H1 (cell line): ENCODE measurements around the gene ACSM2B. TPM values are rescaled to one million over a fixed set of nuclear protein-coding genes. Genes with fewer than 3 reads are reported as not detected.
"Not testable (repeated sequence)": the region's sequence is repeated elsewhere in the genome, so short reads cannot be mapped to it uniquely, and the experiment has no call there.

Experiments used
- CTCF ChIA-PET: fragments of 300-600 bp; sonication (Branson Sonifier 250); formaldehyde crosslinking; loops from one replicate; lab custom pipeline; 2021; ENCODE audit not compliant: partially characterized antibody; lab: Charles Lee
- POLR2A ChIA-PET: fragments of 300-600 bp; sonication (Branson Sonifier 250); formaldehyde crosslinking; loops from one replicate; lab custom pipeline; 2021; ENCODE audit warnings: inconsistent platforms; ENCODE audit not compliant: partially characterized antibody; lab: Charles Lee
- DNase-seq, 2 experiments: peaks; one replicate each; pipeline versions ENCODE4 v3.0.0 to v3.0.0-alpha.2; 2010 to 2022; ENCODE audit warnings: low spot score in 2 of 2, low read depth in 1 of 2, mixed read lengths in 1 of 2
- FAIRE-seq: peaks from 2 replicates; lab custom pipeline; 2011; peaks lifted over from hg19 to GRCh38; lab: Jason Lieb, UNC
- H2AFZ ChIP-seq: 2 replicates; pipeline ENCODE4 v1.8.1; 2012; ENCODE audit warnings: low read length, inconsistent platforms
- H2AK5ac ChIP-seq: 2 replicates; pipeline ENCODE4 v1.6.1; 2013; ENCODE audit warnings: low read depth, low read length
- H2BK120ac ChIP-seq: replicated peaks from 2 replicates; pipeline ENCODE3; 2013; ENCODE audit warnings: low read depth, low read length, inconsistent platforms
- H2BK12ac ChIP-seq: 2 replicates; pipeline ENCODE4 v1.6.1; 2013; ENCODE audit warnings: low read depth, low read length
- H2BK15ac ChIP-seq: 2 replicates; pipeline ENCODE4 v1.6.1; 2013; ENCODE audit warnings: low read length
- H2BK20ac ChIP-seq: 2 replicates; pipeline ENCODE4 v1.6.1; 2013; ENCODE audit warnings: low read length
- H2BK5ac ChIP-seq: 2 replicates; pipeline ENCODE4 v1.6.1; 2013; ENCODE audit warnings: low read depth, low read length
- H3K14ac ChIP-seq: 2 replicates; pipeline ENCODE4 v1.6.1; 2013; ENCODE audit warnings: inconsistent platforms; ENCODE audit not compliant: insufficient read length
- H3K18ac ChIP-seq: 2 replicates; pipeline ENCODE4 v1.6.1; 2013; ENCODE audit warnings: low read length; ENCODE audit errors: extremely low read depth
- H3K23ac ChIP-seq: 2 replicates; pipeline ENCODE4 v1.6.1; 2013; ENCODE audit warnings: inconsistent platforms; ENCODE audit not compliant: insufficient read length
- H3K23me2 ChIP-seq: 2 replicates; pipeline ENCODE4 v1.6.1; 2013; ENCODE audit warnings: low read depth, low read length
- H3K27ac ChIP-seq: 2 replicates; pipeline ENCODE4 v1.6.1; 2011; ENCODE audit warnings: low read depth, low read length, inconsistent platforms
- H3K27me3 ChIP-seq, 4 experiments: replicated peaks in 1 of 4; 1 replicate in 1 of 4; 2 replicates in 3 of 4; pipeline versions ENCODE4 v1.6.1 to v1.8.1; 2011 to 2013; ENCODE audit warnings: low read length in 3 of 4, mild to moderate bottlenecking in 3 of 4, inconsistent platforms in 2 of 4, mixed read lengths in 2 of 4, moderate library complexity in 1 of 4; ENCODE audit not compliant: control insufficient read depth in 3 of 4, insufficient read depth in 3 of 4; ENCODE audit errors: extremely low read depth in 1 of 4
- H3K36me3 ChIP-seq, 4 experiments: 2 replicates each; pipeline versions ENCODE4 v1.6.1 to v1.8.1; 2011 to 2013; ENCODE audit warnings: mild to moderate bottlenecking in 4 of 4, low read length in 3 of 4, moderate library complexity in 2 of 4, control low read depth in 1 of 4, inconsistent platforms in 1 of 4; ENCODE audit not compliant: insufficient read depth in 4 of 4, control insufficient read depth in 2 of 4
- H3K4ac ChIP-seq: replicated peaks from 2 replicates; pipeline ENCODE3; 2013; ENCODE audit warnings: low read length, low read depth, mixed read lengths, inconsistent platforms; ENCODE audit not compliant: insufficient read length
- H3K4me1 ChIP-seq, 4 experiments: replicated peaks in 1 of 4; 1 replicate in 1 of 4; 2 replicates in 3 of 4; pipeline versions ENCODE4 v1.6.1 to v1.8.1; 2011 to 2013; ENCODE audit warnings: low read length in 3 of 4, inconsistent platforms in 2 of 4, mixed read lengths in 1 of 4; ENCODE audit not compliant: insufficient read depth in 4 of 4, control insufficient read depth in 3 of 4
- H3K4me2 ChIP-seq, 2 experiments: 2 replicates each; pipeline versions ENCODE4 v1.6.1 to v1.8.1; 2011 to 2013; ENCODE audit warnings: low read depth in 2 of 2, low read length in 2 of 2, control low read depth in 1 of 2, inconsistent platforms in 1 of 2, mild to moderate bottlenecking in 1 of 2; ENCODE audit not compliant: insufficient read depth in 1 of 2
- H3K4me3 ChIP-seq, 4 experiments: fragments of 200-600, 300-600 bp in 1 of 4; sonication (generic), shearing (Covaris generic), sonication (Bioruptor Twin) in 1 of 4; 2 replicates each; pipeline versions ENCODE4 v1.5.1 to v1.8.1; 2011 to 2016; ENCODE audit warnings: low read length in 4 of 4, low read depth in 3 of 4, control low read depth in 2 of 4, inconsistent platforms in 2 of 4, mild to moderate bottlenecking in 2 of 4, mixed read lengths in 1 of 4, moderate library complexity in 1 of 4; ENCODE audit not compliant: insufficient read depth in 2 of 4; ENCODE audit errors: extremely low read depth in 1 of 4
- H3K56ac ChIP-seq: replicated peaks from 2 replicates; pipeline ENCODE3; 2013; ENCODE audit warnings: low read depth, mild to moderate bottlenecking, mixed read lengths, low read length, inconsistent platforms; ENCODE audit not compliant: insufficient read length
- H3K79me1 ChIP-seq: 2 replicates; pipeline ENCODE4 v1.6.1; 2013; ENCODE audit warnings: low read depth, low read length, control low read depth
- H3K79me2 ChIP-seq, 2 experiments: 2 replicates each; pipeline versions ENCODE4 v1.6.1 to v1.8.1; 2012 to 2013; ENCODE audit warnings: low read length in 2 of 2, mild to moderate bottlenecking in 2 of 2, inconsistent platforms in 1 of 2; ENCODE audit not compliant: insufficient read depth in 2 of 2, control insufficient read depth in 1 of 2
- H3K9ac ChIP-seq, 4 experiments: replicated peaks in 1 of 4; 1 replicate in 1 of 4; 2 replicates in 3 of 4; pipeline versions ENCODE4 v1.6.1 to v1.8.1; 2011 to 2013; ENCODE audit warnings: low read depth in 3 of 4, low read length in 3 of 4, control low read depth in 2 of 4, mild to moderate bottlenecking in 2 of 4, moderate library complexity in 2 of 4, inconsistent platforms in 1 of 4; ENCODE audit errors: extremely low read depth in 1 of 4
- H3K9me3 ChIP-seq, 2 experiments: 2 replicates each; pipeline versions ENCODE4 v1.6.1 to v1.8.1; 2012 to 2013; ENCODE audit warnings: mild to moderate bottlenecking in 2 of 2, moderate library complexity in 2 of 2, control low read depth in 1 of 2, inconsistent platforms in 1 of 2, low read depth in 1 of 2, low read length in 1 of 2, mixed read lengths in 1 of 2; ENCODE audit not compliant: insufficient read depth in 2 of 2
- H4K20me1 ChIP-seq, 2 experiments: replicated peaks in 1 of 2; 2 replicates each; pipeline versions ENCODE3 to v1.8.1; 2011 to 2013; ENCODE audit warnings: inconsistent platforms in 2 of 2, low read length in 2 of 2, mild to moderate bottlenecking in 1 of 2; ENCODE audit not compliant: insufficient read depth in 2 of 2, control insufficient read depth in 1 of 2
- H4K5ac ChIP-seq: 2 replicates; pipeline ENCODE4 v1.6.1; 2013; ENCODE audit warnings: low read length, low read depth, mixed read lengths, inconsistent platforms; ENCODE audit not compliant: insufficient read length
- H4K8ac ChIP-seq: 2 replicates; pipeline ENCODE4 v1.8.0; 2013; ENCODE audit warnings: mild to moderate bottlenecking, moderate library complexity, low read length, inconsistent platforms; ENCODE audit not compliant: insufficient read depth; ENCODE audit errors: extremely low read depth
- H4K91ac ChIP-seq: replicated peaks from 2 replicates; pipeline ENCODE3; 2013; ENCODE audit warnings: low read length, mixed read lengths, inconsistent platforms; ENCODE audit not compliant: insufficient read length
- WGBS, 2 experiments: shearing (Covaris generic) in 1 of 2; methylation state at CpG; one replicate each; pipeline versions ENCODE4 v1.1.6 to v1.1.7; 2013 to 2015; ENCODE audit warnings: low lambda C conversion rate in 2 of 2, mixed read lengths in 2 of 2, inconsistent platforms in 1 of 2, low coverage in 1 of 2, missing lambda C conversion rate in 1 of 2; ENCODE audit not compliant: insufficient replicate concordance in 2 of 2, insufficient coverage in 1 of 2, insufficient read length in 1 of 2; ENCODE audit errors: extremely low coverage in 1 of 2, missing lambda C conversion rate in 1 of 2; 5-methylcytosine and 5-hydroxymethylcytosine counted together
- polyA plus RNA-seq, 7 experiments: library from polyadenylated mRNA; depleted of rRNA in 3 of 7; stranded (reverse) in 5 of 7; unstranded in 2 of 7; fragments of >200 nt in 5 of 7; fragments of 200-250 nt in 2 of 7; gene quantifications; 1 replicate in 5 of 7; 2 replicates in 1 of 7; 4 replicates in 1 of 7; pipeline versions ENCODE4 v1.2.1 to v1.2.3, GENCODE V29; 2011 to 2013; ENCODE audit warnings: missing spikeins in 2 of 7, mixed read lengths in 2 of 7
- total RNA-seq: library from RNA; stranded (reverse); fragmentation: NEBNext Ultra II Directional; extraction: Animal tissue kit (Norgen Biotek cat#: 25700); gene quantifications from 2 replicates; pipeline ENCODE4 v1.2.1, GENCODE V29; 2021

Gene ACSM2B
- total and polyA plus RNA-seq, 2 of the 8 experiments (the other 6 are each of a cell fraction or from before 2014, with no cell fraction given) = not detected

DNA sequence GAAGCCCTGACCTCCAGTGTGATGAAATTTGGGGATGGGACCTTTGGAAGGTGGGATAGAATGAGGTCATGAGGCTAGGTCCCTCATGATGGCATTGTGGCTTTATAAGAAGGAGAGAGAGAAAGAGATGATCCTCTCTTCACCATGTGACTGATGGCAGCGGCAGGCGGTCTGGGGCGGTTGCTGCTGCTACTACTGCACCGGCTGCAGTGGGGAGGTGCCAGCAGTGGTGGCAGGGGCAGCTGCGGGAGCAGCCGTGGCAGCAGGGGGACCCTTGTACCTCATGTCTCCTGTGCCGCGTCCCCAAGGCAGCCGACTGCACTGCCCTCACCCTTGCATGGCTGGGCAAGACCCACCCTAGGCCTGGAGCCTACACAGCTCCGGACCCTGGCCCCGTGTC is 84.7 kb downstream of the ACSM2B start:
- H3K4me1 ChIP-seq, H3K9ac ChIP-seq, H3K4ac ChIP-seq, H3K14ac ChIP-seq, H2BK5ac ChIP-seq, H3K79me1 ChIP-seq, H3K27ac ChIP-seq, H4K91ac ChIP-seq, H3K18ac ChIP-seq, H4K20me1 ChIP-seq, CTCF ChIA-PET, H3K79me2 ChIP-seq, POLR2A ChIA-PET, H2BK120ac ChIP-seq, FAIRE-seq, H2AK5ac ChIP-seq, H4K8ac ChIP-seq, DNase-seq, H2BK12ac ChIP-seq, H3K9me3 ChIP-seq, H3K36me3 ChIP-seq, H3K27me3 ChIP-seq, H3K23me2 ChIP-seq, H2BK15ac ChIP-seq, H3K4me3 ChIP-seq, H3K56ac ChIP-seq, H4K5ac ChIP-seq, H2AFZ ChIP-seq, H2BK20ac ChIP-seq, H3K4me2 ChIP-seq, H3K23ac ChIP-seq: not testable (repeated sequence)
- WGBS, 2 experiments = no CpG with 5 or more reads among the region's 11 CpGs

- H3K9ac ChIP-seq, H4K20me1 ChIP-seq, H3K27ac ChIP-seq, H3K23ac ChIP-seq, H3K4me2 ChIP-seq, H3K18ac ChIP-seq, H3K56ac ChIP-seq, H2BK5ac ChIP-seq, H2AK5ac ChIP-seq, H3K4me3 ChIP-seq, H2BK20ac ChIP-seq, H2BK15ac ChIP-seq, H3K36me3 ChIP-seq, H2AFZ ChIP-seq, DNase-seq, H3K4me1 ChIP-seq, H3K79me2 ChIP-seq, H4K5ac ChIP-seq, H3K79me1 ChIP-seq, H3K4ac ChIP-seq, H4K8ac ChIP-seq, H3K23me2 ChIP-seq, POLR2A ChIA-PET, H2BK120ac ChIP-seq, H3K14ac ChIP-seq, H3K27me3 ChIP-seq, H4K91ac ChIP-seq, H3K9me3 ChIP-seq, FAIRE-seq, H2BK12ac ChIP-seq, CTCF ChIA-PET: not testable (repeated sequence)
- no CpG with 5 or more reads among the region's 3 CpGs for WGBS, 2 experiments
These were observed 85.2 kb downstream of the ACSM2B start for GRCh38 chr16:20490994-20491393.
